ENCODE data around the gene MTTP. TPM values are rescaled to one million over a fixed set of nuclear protein-coding genes. Genes with fewer than 3 reads are reported as not detected.
A peak's percentile ranks its signal among the peaks of the same experiment; 100 is the strongest.

MTTP gene
- total RNA-seq, 1 donor from 2014 or later, result 5.1 TPM

- peak; percentile 38 for DNase-seq (ENCODE audit: low spot score)
Measured at GRCh38 chr4:99642725-99643489, 68.3 kb downstream of the MTTP start.

DNA sequence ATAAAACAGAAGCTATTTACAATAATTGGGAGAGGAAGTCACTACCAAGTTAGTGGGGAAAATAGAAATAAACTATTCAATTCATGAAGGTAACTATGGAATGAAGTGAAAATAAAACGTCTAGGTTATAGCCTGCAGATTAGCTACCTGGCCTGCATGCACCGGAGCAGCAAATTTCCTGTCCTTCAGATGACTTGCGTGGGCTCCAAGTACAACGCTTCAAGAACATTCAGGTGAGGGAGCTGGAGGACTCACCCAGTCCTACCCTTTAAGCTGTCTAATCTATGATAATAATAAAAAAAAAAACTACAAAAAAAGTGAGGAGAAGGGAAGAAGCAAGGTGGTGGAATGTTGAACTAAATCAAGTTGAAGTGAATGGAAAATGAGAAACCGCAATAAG is 69.8 kb downstream of the MTTP start:
- no peak for DNase-seq (ENCODE audit: low spot score)

DNA sequence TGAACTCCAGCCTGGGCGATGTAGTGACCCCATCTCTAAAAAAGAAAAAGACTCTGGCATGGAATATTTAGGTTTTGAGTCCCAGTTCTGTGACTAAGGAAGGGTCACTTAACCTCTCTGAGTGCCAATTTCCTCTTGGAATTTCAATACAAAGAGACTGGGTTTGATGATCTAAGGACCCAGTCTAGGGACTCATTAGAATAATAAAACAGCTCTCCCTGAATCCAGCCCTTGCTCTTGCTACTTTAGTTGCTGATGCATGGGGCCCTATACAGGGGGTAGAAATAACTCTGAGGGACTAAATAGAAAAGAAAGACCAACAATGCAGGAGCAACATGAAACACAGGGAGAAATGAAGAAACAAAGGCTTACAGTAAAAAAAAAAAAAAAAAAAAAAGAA is 70.4 kb downstream of the MTTP start:
- no peak for DNase-seq (ENCODE audit: low spot score)

- no peak for DNase-seq (ENCODE audit: low spot score)
Measured at GRCh38 chr4:99645638-99646037, 71.0 kb downstream of the MTTP start.

GRCh38 chr4:99647071-99647470 is 72.4 kb downstream of the MTTP start:
- DNase-seq (ENCODE audit: low spot score), result no peak

DNA sequence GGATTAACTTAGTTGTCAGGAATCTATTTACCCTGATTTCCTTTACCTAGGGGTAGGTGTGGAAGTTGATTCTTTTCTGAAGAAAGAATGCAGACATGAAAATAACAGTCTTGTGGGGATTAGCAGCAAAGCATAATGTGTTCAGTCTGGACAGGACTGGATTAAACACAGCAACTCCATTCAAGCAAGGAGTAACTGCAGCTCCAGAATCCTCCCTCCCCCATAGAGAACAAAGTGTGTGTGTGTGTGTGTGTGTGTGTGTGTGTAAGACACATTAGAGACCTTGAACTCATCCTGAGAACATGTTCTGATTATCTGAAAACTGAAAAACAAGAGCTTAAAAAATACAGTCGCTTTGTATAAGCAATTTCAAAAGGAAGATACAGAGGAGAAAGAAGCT is 73.7 kb downstream of the MTTP start:
- DNase-seq (ENCODE audit: low spot score), result no peak

DNA sequence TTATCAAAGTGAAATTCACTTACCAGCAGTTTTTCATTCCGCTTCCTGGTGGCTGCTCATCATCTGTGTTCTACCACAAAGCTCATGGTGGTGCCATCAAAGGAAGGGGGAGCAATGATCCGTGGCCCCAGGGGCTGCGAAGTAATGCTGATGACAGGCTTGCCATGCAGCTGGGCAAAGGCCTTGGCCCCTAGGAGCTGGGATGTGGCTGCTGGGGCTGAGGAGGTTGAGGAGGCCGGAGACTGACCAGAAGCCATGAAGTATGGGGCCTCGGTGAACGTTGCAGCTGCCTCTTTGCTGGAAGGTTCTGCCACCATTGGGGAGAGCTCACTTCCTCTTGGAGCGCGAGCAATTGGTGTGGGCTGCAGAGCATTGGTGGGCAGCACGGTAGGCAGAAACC is 74.6 kb downstream of the MTTP start:
- DNase-seq (ENCODE audit: low spot score), result no peak

- DNase-seq (ENCODE audit: low spot score), result no peak
Measured at GRCh38 chr4:99649778-99650177, 75.2 kb downstream of the MTTP start.

GRCh38 chr4:99651016-99651769 is 76.6 kb downstream of the MTTP start:
- DNase-seq (ENCODE audit: low spot score), result no peak

GRCh38 chr4:99651811-99652485 is 77.3 kb downstream of the MTTP start:
- DNase-seq (ENCODE audit: low spot score), result no peak

- DNase-seq (ENCODE audit: low spot score), result no peak
Measured at GRCh38 chr4:99652596-99653436, 78.2 kb downstream of the MTTP start.

DNA sequence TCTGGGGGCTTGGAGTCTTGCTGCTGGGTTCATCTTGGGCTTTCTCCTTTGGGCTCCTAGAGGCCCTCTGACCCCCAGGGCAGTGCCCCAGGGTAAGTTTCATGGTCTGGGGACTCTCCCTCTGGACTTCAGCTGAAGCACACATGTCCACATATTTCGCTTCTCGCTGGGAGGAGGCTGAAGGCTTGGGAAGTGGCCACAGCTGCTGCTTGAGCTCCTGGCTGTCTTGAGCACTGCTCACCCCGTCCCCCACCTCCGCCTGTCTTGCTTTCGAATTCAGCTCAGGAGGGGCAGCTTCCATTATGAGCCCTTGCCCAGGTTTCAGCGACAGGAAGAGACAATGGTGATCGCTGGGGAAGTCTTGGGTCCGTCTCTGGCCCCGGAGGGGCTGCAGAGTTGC is 79.3 kb downstream of the MTTP start:
- DNase-seq (ENCODE audit: low spot score), result no peak

DNA sequence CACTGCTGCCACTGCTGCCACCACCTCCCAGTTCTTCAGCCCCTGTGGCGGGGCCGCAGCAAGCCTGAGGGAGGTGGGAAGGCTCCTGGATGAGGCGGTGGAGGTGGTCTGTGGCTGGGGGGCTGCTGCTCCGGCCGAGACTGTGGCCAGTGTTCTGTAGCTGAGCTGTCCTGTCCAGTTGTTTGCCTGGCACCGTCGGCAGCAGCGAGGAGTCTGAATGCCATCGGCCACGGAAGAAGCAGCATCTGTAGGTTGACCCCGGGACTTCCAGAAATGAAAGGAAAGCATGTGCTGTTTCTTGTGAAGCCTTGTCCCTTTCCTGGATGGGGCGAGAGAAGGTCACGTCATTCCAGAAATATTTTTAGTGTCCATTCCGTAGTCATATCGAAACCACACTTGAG is 79.7 kb downstream of the MTTP start:
- no peak for DNase-seq (ENCODE audit: low spot score)

DNA sequence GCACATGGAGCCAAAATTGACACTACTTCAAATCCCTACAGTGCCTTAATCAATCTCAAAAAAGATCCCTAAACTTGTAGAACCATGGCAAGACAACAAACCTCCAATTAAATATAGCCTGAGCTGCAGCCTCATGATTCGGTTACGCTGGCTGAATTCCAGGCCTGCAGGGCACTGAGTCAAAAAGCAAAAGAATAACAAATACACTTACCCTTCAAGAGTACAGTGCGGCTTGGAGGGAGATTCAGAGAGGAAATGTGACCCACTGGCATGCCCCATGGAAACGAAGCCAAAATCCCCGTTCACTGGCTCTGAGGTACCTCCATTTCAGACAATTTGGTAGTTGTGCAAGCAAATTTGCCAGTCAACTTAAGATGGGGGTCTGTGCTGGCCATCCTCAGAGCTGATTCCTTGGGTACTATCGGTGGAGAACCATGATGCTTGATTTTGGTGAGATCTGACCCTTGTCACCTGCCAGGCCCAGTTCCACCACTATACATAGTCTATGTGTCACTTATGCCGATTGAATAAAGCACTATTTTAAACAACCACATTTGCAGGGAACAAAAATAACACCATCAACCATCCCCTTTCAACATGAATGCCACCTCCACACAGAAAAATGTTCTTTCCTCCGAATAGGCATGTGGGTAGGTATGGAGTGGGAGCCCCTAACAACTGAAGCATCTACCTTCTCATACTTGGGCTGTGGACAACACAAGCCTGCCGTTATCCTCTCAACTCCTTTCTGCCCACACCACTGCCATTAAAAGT is 80.9 kb downstream of the MTTP start:
- no peak for DNase-seq (ENCODE audit: low spot score)

GRCh38 chr4:99657798-99658197 is 83.2 kb downstream of the MTTP start, which contains the start of gene C4orf54:
TSS of gene C4orf54 (minus strand) at chr4:99657828. CDS start at chr4:99654648, 3,180 bp downstream.
- DNase-seq (ENCODE audit: low spot score), result no peak

GRCh38 chr4:99658666-99659065 is 84.0 kb downstream of the MTTP start:
- no peak for DNase-seq (ENCODE audit: low spot score)

GRCh38 chr4:99661907-99662306 is 87.3 kb downstream of the MTTP start:
- DNase-seq (ENCODE audit: low spot score), result no peak

DNA sequence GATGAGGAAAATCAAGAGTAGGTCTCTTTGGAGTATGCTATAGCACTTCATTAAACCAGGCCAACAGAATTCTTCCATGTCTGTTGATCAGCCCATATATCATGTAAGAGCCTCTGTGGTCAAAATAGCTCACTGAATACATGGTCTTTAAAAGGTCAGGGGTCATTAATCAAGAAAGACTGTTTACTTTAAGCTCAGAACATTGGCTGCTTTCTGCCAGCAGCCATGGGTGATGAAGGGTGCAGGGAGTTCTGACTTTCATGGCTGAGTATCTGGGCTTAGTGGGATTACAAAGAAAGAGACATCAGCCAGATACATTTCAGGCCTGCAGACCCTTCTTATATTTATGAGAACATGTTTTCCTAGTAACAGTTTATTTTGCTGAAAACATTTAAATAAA is 90.1 kb downstream of the MTTP start:
- peak; percentile 63 for DNase-seq (ENCODE audit: low spot score)

DNA sequence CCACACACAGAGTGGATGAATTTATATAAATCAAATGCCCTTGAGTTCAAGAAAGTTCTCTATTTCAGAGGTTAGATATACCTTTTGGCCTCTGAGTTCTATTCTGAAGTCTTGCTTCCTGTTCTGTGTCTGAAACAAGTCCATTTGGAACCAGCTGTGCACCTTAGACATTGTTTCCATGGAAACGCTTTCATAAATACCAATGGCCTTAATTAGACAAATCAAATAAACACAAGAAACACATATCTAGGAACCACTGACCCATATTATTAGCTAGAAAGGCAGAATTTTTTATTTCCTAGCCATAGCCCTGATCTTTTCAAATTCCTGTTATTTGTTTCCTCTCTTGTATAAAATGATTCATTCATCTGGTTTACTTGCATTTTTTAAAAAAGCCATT is 91.4 kb downstream of the MTTP start:
- no peak for DNase-seq (ENCODE audit: low spot score)

GRCh38 chr4:99668472-99668871 is 93.8 kb downstream of the MTTP start:
- DNase-seq (ENCODE audit: low spot score), result no peak

DNA sequence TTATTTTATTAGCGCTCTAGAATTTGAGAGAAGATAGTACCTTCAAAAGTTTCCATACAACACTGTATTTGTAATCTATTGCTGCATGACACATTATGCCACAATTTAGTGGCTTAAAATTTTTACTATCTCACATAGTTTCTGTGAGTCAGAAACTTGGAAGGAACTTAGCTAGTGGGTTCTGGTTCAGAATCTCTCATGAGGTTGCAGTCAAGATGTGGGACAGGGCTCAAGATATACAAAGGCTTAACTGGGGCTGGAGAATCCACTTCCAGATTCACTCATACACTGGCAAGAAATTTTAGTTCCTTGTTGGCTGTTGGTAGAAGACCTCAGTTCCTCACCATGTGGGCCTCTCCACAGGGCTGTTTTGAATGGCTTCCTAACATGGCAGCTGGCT is 94.5 kb downstream of the MTTP start:
- DNase-seq (ENCODE audit: low spot score), result no peak
